Eye (tissue), 1 donor: ENCODE data around the gene TBC1D14.
A peak's percentile ranks its signal among the peaks of the same experiment; 100 is the strongest.
"Not testable (repeated sequence)": the region's sequence is repeated elsewhere in the genome, so short reads cannot be mapped to it uniquely, and the experiment has no call there.

Experiments used
- DNase-seq: peaks from one replicate; pipeline ENCODE4 v3.0.0-alpha.2; 2015

The TBC1D14 gene

DNA sequence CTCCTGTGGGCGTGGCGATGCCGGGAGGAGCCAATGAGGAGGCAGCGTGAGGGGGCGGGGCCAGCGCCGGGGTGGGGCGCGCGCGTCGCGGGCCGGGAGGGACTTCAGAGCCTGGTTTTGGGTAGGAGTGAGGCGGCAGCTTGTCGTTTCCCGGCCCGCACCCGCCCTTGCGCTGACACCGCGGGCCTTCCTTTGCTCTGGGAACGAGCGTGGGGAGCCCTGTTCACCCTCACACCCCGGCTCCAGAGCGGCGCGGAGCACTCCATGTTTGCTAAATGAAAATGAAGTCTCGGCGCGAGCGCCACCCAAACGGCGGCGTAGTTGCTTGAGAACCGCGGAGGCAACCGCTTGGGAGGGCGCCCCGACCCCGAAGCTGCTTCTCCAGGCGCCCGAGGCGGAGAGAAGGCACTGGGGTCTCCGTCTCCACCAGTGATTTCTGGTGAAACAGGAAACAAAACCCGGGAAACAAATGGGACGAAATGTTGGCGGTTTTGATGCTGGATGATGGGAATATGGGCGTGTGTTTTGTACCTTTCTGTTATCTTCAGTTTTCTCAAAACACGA lies 158.7 kb downstream of the TBC1D14 start:
- DNase-seq: no peak

- DNase-seq: no peak
Observed at GRCh38 chr4:7068883-7069282, 159.3 kb downstream of the TBC1D14 start.

- peak; percentile 89 for DNase-seq
Observed at GRCh38 chr4:7070729-7071511, 161.3 kb downstream of the TBC1D14 start.

DNA sequence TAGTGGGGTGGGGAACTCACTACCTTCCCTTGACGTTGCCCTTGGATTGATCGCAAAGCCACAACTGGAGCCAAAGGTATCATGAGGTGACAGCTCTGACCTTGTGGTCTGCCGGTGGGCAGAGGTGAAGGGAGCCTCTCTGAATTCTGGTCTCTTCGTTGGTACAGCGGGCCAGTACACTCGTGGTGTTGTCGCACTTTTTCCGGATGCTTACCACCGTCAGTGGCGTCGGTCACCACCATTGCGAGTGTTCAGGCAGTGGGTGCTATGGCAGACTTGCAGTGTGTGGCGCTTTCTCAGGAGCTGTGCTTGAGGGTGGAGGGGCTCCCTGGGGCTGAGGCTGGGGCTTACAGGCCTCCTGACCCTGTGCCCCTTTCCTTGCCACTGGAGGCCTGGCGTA lies 163.4 kb downstream of the TBC1D14 start:
- no peak for DNase-seq

- peak; percentile 93 for DNase-seq
Observed at GRCh38 chr4:7073526-7074390, 164.1 kb downstream of the TBC1D14 start.

- no peak for DNase-seq
Observed at GRCh38 chr4:7074426-7074825, 164.8 kb downstream of the TBC1D14 start.

DNA sequence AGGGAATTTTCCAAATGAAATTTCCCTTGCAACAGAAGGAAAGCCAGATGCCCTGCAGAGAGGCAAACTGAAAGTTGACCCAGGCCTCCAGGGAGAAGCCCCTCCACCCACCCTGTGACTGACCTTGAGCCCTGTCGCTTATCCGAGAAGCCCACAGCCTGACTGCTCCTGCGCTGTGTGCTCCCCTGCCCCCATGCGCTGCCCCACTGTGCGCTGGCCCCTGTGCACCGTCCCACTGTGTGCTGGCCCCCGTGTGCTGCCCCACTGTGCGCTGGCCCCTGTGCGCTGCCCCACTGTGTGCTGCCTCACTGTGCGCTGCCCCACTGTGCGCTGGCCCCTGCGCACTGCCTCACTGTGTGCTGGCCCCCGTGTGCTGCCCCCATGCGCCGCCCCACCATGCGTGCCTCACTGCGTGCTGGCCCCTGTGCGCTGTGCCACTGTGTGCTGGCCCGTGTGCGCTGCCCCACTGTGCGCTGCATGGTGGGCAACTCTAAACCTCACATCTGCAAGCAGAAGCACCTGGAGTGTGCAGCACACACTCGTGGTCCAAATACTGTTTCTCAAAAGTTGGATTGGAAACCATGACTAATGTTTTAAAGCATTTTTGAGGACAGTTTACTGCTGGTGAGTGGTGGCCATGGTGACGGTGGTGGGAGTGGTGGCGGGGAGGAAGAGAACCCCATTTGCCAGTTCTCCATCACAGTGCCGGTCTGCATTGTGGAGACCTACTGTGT lies 166.5 kb downstream of the TBC1D14 start:
- no peak for DNase-seq

DNA sequence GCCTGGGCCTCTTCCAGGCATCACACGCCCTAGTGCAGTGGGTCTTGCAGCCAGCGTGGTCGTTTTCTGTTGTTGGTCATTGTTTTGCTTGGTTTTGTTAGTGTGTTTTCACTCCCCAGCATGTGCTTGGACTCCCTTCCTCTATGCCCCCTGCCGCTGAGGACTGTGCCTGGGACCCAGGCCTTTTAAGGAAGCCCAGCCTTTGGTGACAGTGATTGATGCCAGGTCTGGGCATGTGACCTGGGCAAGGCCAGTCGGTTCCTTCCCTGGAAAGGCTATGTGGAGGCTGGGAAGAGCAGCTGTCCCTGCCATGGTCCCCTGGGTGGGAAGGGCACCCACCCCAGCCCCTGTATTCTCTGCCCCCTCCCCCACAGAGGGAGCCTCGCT lies 167.1 kb downstream of the TBC1D14 start:
- no peak for DNase-seq

- DNase-seq: no peak
Observed at GRCh38 chr4:7077371-7077770, 167.7 kb downstream of the TBC1D14 start.

DNA sequence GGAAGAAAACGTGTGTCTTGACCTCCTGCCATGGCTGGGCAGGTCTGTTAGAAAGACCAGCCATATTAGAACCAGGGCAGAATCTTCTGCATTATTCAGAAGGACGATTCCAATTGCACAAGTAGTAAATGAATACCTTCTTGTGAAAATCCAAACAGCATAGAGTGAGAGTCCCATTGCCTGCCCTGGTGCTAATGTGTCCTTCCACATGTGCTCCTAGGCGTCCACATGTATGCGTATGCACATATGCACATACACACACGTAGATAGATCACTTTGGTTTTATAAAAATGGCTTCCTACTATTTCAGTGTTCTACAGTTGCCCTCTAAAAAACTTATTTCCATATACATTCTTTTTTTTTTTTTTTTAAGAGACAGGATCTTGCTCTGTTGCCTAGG lies 168.4 kb downstream of the TBC1D14 start:
- DNase-seq: no peak

DNA sequence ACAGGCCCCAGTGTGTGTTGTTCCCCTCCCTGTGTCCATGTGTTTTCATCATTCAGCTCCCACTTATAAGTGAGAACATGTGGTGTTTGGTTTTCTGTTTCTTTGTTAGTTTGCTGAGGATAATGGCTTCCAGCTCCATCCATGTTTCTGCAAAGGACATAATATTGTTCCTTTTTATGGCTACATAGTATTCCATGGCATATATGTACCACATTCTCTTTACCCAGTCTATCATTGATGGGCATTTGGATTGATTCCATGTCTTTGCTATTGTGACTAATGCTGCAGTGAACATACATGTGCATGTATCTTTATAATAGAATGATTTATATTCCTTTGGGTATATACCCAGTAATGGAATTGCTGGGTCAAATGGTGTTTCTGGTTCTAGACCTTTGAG lies 169.9 kb downstream of the TBC1D14 start:
- not testable (repeated sequence) for DNase-seq

- not testable (repeated sequence) for DNase-seq
Observed at GRCh38 chr4:7079909-7080308, 170.3 kb downstream of the TBC1D14 start.
